GM21367 (cell line): ENCODE results near the gene MLST8.
"Not testable (repeated sequence)": the region's sequence is repeated elsewhere in the genome, so short reads cannot be mapped to it uniquely, and the experiment has no call there.

ENCODE experiments used
- ATAC-seq: cut with Tn5 transposase; IDR thresholded peaks from one replicate; pipeline ENCODE4 v1.9.1; 2021; ENCODE audit not compliant: unreplicated experiment

Gene MLST8

GRCh38 chr16:2229632-2230250 is 24.5 kb downstream of the MLST8 start:
- no peak for ATAC-seq

- no peak for ATAC-seq
These were observed 25.1 kb downstream of the MLST8 start for GRCh38 chr16:2230376-2230775.

- no peak for ATAC-seq
These were observed 26.0 kb downstream of the MLST8 start for GRCh38 chr16:2231016-2231931.

- no peak for ATAC-seq
These were observed 27.1 kb downstream of the MLST8 start for GRCh38 chr16:2232094-2232990.

- ATAC-seq, result no peak
These were observed 28.0 kb downstream of the MLST8 start for GRCh38 chr16:2233046-2233775.

GRCh38 chr16:2233872-2234812 is 28.9 kb downstream of the MLST8 start:
- no peak for ATAC-seq

GRCh38 chr16:2234813-2235170 is 29.5 kb downstream of the MLST8 start:
- no peak for ATAC-seq

GRCh38 chr16:2235234-2235651 is 30.0 kb downstream of the MLST8 start:
- ATAC-seq, result no peak

GRCh38 chr16:2235695-2236336 is 30.6 kb downstream of the MLST8 start:
- no peak for ATAC-seq

GRCh38 chr16:2236337-2237101 is 31.3 kb downstream of the MLST8 start, which contains the start of gene DNASE1L2:
DNASE1L2 (plus strand) TSS chr16:2236444; CDS start chr16:2236817, 373 bp downstream.
- ATAC-seq, result no peak

- ATAC-seq, result no peak
These were observed 31.8 kb downstream of the MLST8 start for GRCh38 chr16:2237102-2237482.

- no peak for ATAC-seq
These were observed 32.4 kb downstream of the MLST8 start for GRCh38 chr16:2237493-2238149.

GRCh38 chr16:2238150-2238837 is 33.0 kb downstream of the MLST8 start:
- no peak for ATAC-seq

GRCh38 chr16:2238838-2239675 is 33.8 kb downstream of the MLST8 start:
- ATAC-seq, result no peak

GRCh38 chr16:2240331-2240730 is 35.1 kb downstream of the MLST8 start:
- ATAC-seq, result not testable (repeated sequence)

- no peak for ATAC-seq
These were observed 37.3 kb downstream of the MLST8 start for GRCh38 chr16:2242598-2242997.
